Measurements from ENCODE around the gene ANO6. TPM values are rescaled to one million over a fixed set of nuclear protein-coding genes. Genes with fewer than 3 reads are reported as not detected.

ANO6 gene
- total RNA-seq, 1 donor from 2014 or later, result 69.9 TPM

DNA sequence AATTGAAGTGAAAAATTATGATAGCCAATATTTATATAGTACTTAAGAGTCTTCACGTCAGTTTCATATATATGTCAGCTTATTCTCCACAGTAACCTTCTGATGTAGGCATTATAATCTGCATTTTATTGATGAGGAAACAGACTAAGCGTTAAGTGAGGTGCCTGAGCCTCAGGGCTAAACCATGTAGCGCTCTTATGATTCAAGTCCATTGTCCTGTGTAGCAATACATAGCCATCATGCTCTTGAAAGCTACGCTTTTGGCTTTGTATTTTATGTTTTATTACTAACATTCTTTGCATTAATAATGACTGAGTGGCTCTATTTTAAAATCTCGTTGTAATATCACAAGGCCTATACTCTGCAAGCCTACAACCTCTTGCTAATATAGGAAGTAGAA lies 79.0 kb downstream of the ANO6 start:
- DNase-seq (ENCODE audit: low read depth), result no peak
- TF ChIP-seq, protein P1, sequence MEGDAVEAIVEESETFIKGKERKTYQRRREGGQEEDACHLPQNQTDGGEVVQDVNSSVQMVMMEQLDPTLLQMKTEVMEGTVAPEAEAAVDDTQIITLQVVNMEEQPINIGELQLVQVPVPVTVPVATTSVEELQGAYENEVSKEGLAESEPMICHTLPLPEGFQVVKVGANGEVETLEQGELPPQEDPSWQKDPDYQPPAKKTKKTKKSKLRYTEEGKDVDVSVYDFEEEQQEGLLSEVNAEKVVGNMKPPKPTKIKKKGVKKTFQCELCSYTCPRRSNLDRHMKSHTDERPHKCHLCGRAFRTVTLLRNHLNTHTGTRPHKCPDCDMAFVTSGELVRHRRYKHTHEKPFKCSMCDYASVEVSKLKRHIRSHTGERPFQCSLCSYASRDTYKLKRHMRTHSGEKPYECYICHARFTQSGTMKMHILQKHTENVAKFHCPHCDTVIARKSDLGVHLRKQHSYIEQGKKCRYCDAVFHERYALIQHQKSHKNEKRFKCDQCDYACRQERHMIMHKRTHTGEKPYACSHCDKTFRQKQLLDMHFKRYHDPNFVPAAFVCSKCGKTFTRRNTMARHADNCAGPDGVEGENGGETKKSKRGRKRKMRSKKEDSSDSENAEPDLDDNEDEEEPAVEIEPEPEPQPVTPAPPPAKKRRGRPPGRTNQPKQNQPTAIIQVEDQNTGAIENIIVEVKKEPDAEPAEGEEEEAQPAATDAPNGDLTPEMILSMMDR (IDR thresholded peaks at IDR 0.05; ENCODE audit: insufficient read depth, low read length, poor library complexity, severe bottlenecking), result no peak
- Histone ChIP-seq H3K4me3 (ENCODE audit: low read depth, low read length) (no peak overlapping the region), H3K36me3 (ENCODE audit: control insufficient read depth, insufficient read depth, low read length) (no peaks in the 10 kb centered on the region), H3K27me3 (ENCODE audit: control insufficient read depth, insufficient read depth, low read length) (no peaks in the 10 kb centered on the region)

GRCh38 chr12:45296046-45296586 lies 80.2 kb downstream of the ANO6 start:
- no peaks in the 10 kb centered on the region for H3K27me3 ChIP-seq (ENCODE audit: control insufficient read depth, insufficient read depth, low read length)
- TF ChIP-seq, protein P1 (IDR thresholded peaks at IDR 0.05; ENCODE audit: insufficient read depth, low read length, poor library complexity, severe bottlenecking), result no peak
- no peak for DNase-seq (ENCODE audit: low read depth)
- H3K4me3 ChIP-seq (ENCODE audit: low read depth, low read length), result no peak overlapping the region
- no peaks in the 10 kb centered on the region for H3K36me3 ChIP-seq (ENCODE audit: control insufficient read depth, insufficient read depth, low read length)

- Histone ChIP-seq H3K36me3 (ENCODE audit: control insufficient read depth, insufficient read depth, low read length) (no peaks in the 10 kb centered on the region), H3K4me3 (ENCODE audit: low read depth, low read length) (no peak overlapping the region), H3K27me3 (ENCODE audit: control insufficient read depth, insufficient read depth, low read length) (no peaks in the 10 kb centered on the region)
- no peak for DNase-seq (ENCODE audit: low read depth)
- TF ChIP-seq, protein P1 (IDR thresholded peaks at IDR 0.05; ENCODE audit: insufficient read depth, low read length, poor library complexity, severe bottlenecking), result no peak
Measured at GRCh38 chr12:45298047-45298446, 82.2 kb downstream of the ANO6 start.

DNA sequence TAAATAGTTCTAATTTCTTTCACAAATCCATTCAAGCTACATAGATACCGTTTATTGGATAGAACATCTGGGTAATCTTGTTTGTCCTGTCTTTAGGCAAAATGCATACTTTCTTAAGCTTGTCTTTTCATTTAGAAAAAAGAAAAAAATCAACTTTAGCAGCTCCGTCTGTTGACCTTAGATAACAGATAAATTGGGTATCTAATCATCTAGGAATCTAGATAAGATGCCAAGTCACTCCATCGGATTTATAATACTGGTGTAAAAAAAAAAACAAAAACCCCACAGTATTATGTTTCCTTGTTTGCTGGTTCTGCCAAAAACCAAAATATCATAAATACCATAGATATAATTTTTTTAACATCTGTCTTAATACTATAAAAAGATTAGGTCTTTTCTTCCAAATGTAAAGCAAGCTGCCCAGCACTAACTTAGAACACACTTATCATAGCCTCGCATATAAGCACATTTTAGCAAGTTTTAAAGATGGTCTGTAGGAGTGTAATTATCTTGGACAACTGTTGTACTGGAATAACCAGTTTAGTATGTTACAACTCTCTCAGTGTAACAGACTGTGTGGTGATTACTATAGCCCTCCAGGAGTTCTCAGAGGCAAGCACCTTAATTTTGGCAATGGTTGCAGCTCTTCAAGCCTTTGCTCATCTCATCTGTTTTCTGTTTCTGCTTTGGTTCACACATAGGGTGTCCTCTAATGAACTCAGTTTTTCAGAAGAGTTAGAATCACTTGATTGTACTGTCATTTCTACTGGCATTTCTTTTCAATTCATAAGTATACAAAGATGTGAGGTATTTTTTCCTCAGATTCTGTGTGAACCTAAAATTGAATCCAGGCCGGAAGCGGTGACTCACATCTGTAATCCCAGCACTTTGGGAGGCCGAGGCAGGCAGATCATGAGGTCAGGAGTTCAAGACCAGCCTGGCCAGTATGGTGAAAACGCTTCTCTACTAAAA lies 83.1 kb downstream of the ANO6 start:
- TF ChIP-seq, protein P1 (IDR thresholded peaks at IDR 0.05; ENCODE audit: insufficient read depth, low read length, poor library complexity, severe bottlenecking), result no peak
- Histone ChIP-seq H3K4me3 (ENCODE audit: low read depth, low read length) (no peak overlapping the region), H3K36me3 (ENCODE audit: control insufficient read depth, insufficient read depth, low read length) (no peaks in the 10 kb centered on the region), H3K27me3 (ENCODE audit: control insufficient read depth, insufficient read depth, low read length) (no peaks in the 10 kb centered on the region)
- no peak for DNase-seq (ENCODE audit: low read depth)

- Histone ChIP-seq H3K36me3 (ENCODE audit: control insufficient read depth, insufficient read depth, low read length) (no peaks in the 10 kb centered on the region), H3K27me3 (ENCODE audit: control insufficient read depth, insufficient read depth, low read length) (no peaks in the 10 kb centered on the region), H3K4me3 (ENCODE audit: low read depth, low read length) (no peak overlapping the region)
- TF ChIP-seq, protein P1 (IDR thresholded peaks at IDR 0.05; ENCODE audit: insufficient read depth, low read length, poor library complexity, severe bottlenecking), result no peak
- DNase-seq (ENCODE audit: low read depth), result no peak
Measured at GRCh38 chr12:45302621-45303369, 86.9 kb downstream of the ANO6 start.
